H9 (cell line): ENCODE results near the gene FUT2. TPM values are rescaled to one million over a fixed set of nuclear protein-coding genes. Genes with fewer than 3 reads are reported as not detected.
"Not testable (repeated sequence)": the region's sequence is repeated elsewhere in the genome, so short reads cannot be mapped to it uniquely, and the experiment has no call there.

Experiments used
- DNase-seq: peaks from one replicate; pipeline ENCODE4 v3.0.0-alpha.2; 2017
- H2AFZ ChIP-seq: one replicate; pipeline ENCODE4 v1.6.1; 2013; ENCODE audit warnings: mild to moderate bottlenecking, low read length, control low read depth, moderate library complexity
- H2AK5ac ChIP-seq: 2 replicates; pipeline ENCODE4 v1.6.1; 2013; ENCODE audit warnings: low read length, control low read depth, mixed read lengths; ENCODE audit not compliant: insufficient read length
- H2BK120ac ChIP-seq: one replicate; pipeline ENCODE4 v1.6.1; 2013; ENCODE audit warnings: low read depth, mild to moderate bottlenecking, low read length, control low read depth, inconsistent platforms; ENCODE audit not compliant: poor library complexity, severe bottlenecking
- H2BK12ac ChIP-seq: 2 replicates; pipeline ENCODE4 v1.6.1; 2013; ENCODE audit warnings: low read length, control low read depth, mixed read lengths, low read depth; ENCODE audit not compliant: insufficient read length
- H2BK15ac ChIP-seq: 2 replicates; pipeline ENCODE4 v1.6.1; 2013; ENCODE audit warnings: low read depth, low read length, control low read depth
- H2BK20ac ChIP-seq: one replicate; pipeline ENCODE4 v1.6.1; 2013; ENCODE audit warnings: low read depth, mild to moderate bottlenecking, low read length, control low read depth, inconsistent platforms; ENCODE audit not compliant: poor library complexity, severe bottlenecking
- H2BK5ac ChIP-seq: 2 replicates; pipeline ENCODE4 v1.6.1; 2013; ENCODE audit warnings: low read length, control low read depth, mixed read lengths; ENCODE audit not compliant: insufficient read length
- H3K14ac ChIP-seq: 2 replicates; pipeline ENCODE4 v1.6.1; 2013; ENCODE audit warnings: low read length, control low read depth; ENCODE audit not compliant: insufficient read depth
- H3K18ac ChIP-seq: 2 replicates; pipeline ENCODE4 v1.6.1; 2013; ENCODE audit warnings: low read depth, mild to moderate bottlenecking, mixed read lengths, low read length, control low read depth; ENCODE audit not compliant: insufficient read length
- H3K23ac ChIP-seq: 2 replicates; pipeline ENCODE4 v1.6.1; 2013; ENCODE audit warnings: low read length, control low read depth, mixed read lengths, low read depth; ENCODE audit not compliant: insufficient read length
- H3K23me2 ChIP-seq: 2 replicates; pipeline ENCODE4 v1.6.1; 2013; ENCODE audit warnings: low read depth, mild to moderate bottlenecking, mixed read lengths, low read length, control low read depth; ENCODE audit not compliant: insufficient read length, poor library complexity, severe bottlenecking
- H3K27ac ChIP-seq: 2 replicates; pipeline ENCODE4 v1.5.1; 2013; ENCODE audit warnings: low read length, control low read depth, mixed read lengths, low read depth; ENCODE audit not compliant: insufficient read length
- H3K27me3 ChIP-seq: 2 replicates; pipeline ENCODE4 v1.6.1; 2013; ENCODE audit warnings: low read length, control low read depth, inconsistent platforms; ENCODE audit not compliant: insufficient read depth
- H3K4ac ChIP-seq: 2 replicates; pipeline ENCODE4 v1.6.1; 2013; ENCODE audit warnings: low read depth, mild to moderate bottlenecking, control low read depth, inconsistent platforms, low read length, moderate library complexity
- H3K4me1 ChIP-seq: 2 replicates; pipeline ENCODE4 v1.6.1; 2013; ENCODE audit warnings: low read length, control low read depth, inconsistent platforms; ENCODE audit not compliant: insufficient read depth
- H3K4me2 ChIP-seq: 2 replicates; pipeline ENCODE4 v1.6.1; 2013; ENCODE audit warnings: low read length, control low read depth, mixed read lengths; ENCODE audit not compliant: insufficient read length, insufficient read depth
- H3K56ac ChIP-seq: 2 replicates; pipeline ENCODE4 v1.6.1; 2013; ENCODE audit warnings: low read depth, mild to moderate bottlenecking, mixed read lengths, low read length, control low read depth; ENCODE audit not compliant: insufficient read length
- H3K79me1 ChIP-seq: 2 replicates; pipeline ENCODE4 v1.6.1; 2013; ENCODE audit warnings: low read depth, mild to moderate bottlenecking, moderate library complexity, low read length, control low read depth, inconsistent platforms; ENCODE audit not compliant: insufficient read depth, poor library complexity, severe bottlenecking
- H3K79me2 ChIP-seq: 2 replicates; pipeline ENCODE4 v1.6.1; 2013; ENCODE audit warnings: low read length, control low read depth, inconsistent platforms; ENCODE audit not compliant: insufficient read depth
- H3K9ac ChIP-seq: 2 replicates; pipeline ENCODE4 v1.6.1; 2013; ENCODE audit warnings: low read length, control low read depth, mixed read lengths; ENCODE audit not compliant: insufficient read length; ENCODE audit errors: extremely low read depth
- H3K9me3 ChIP-seq: one replicate; pipeline ENCODE4 v1.6.1; 2013; ENCODE audit warnings: low read depth, low read length, inconsistent platforms; ENCODE audit not compliant: control insufficient read depth
- H3T11ph ChIP-seq: one replicate; pipeline ENCODE4 v1.6.1; 2013; ENCODE audit warnings: mild to moderate bottlenecking, low read length, control low read depth, inconsistent platforms
- H4K20me1 ChIP-seq: one replicate; pipeline ENCODE4 v1.6.1; 2013; ENCODE audit not compliant: control insufficient read depth, insufficient read length, insufficient read depth
- H4K5ac ChIP-seq: 2 replicates; pipeline ENCODE4 v1.6.1; 2013; ENCODE audit warnings: low read depth, mild to moderate bottlenecking, mixed read lengths, low read length, control low read depth; ENCODE audit not compliant: insufficient read length
- H4K8ac ChIP-seq: replicated peaks from 2 replicates; pipeline ENCODE4 v1.6.1; 2013; ENCODE audit warnings: low read length, control low read depth, mixed read lengths, low read depth; ENCODE audit not compliant: insufficient read length
- H4K91ac ChIP-seq: 2 replicates; pipeline ENCODE4 v1.6.1; 2013; ENCODE audit warnings: low read depth, mild to moderate bottlenecking, moderate library complexity, mixed read lengths, low read length, control low read depth; ENCODE audit not compliant: insufficient read length
- H3K27ac Mint-ChIP-seq, 3 experiments: 2 replicates in 2 of 3; 3 replicates in 1 of 3; pipeline ENCODE4 v1.8.0; 2020 to 2021; ENCODE audit warnings: mixed read lengths in 3 of 3, mild to moderate bottlenecking in 1 of 3, moderate library complexity in 1 of 3
- H3K27me3 Mint-ChIP-seq: 2 replicates; pipeline ENCODE4 v1.8.0; 2021; ENCODE audit warnings: low read depth, mild to moderate bottlenecking, moderate library complexity, mixed read lengths
- H3K36me3 Mint-ChIP-seq, 3 experiments: 2 replicates in 2 of 3; 3 replicates in 1 of 3; pipeline ENCODE4 v1.8.0; 2020 to 2021; ENCODE audit warnings: low read depth in 3 of 3, mixed read lengths in 3 of 3; ENCODE audit not compliant: insufficient read depth in 1 of 3
- H3K4me1 Mint-ChIP-seq, 2 experiments: 2 replicates each; pipeline ENCODE4 v1.8.0; 2020; ENCODE audit warnings: mixed read lengths in 2 of 2
- H3K4me3 Mint-ChIP-seq, 2 experiments: 2 replicates in 1 of 2; 3 replicates in 1 of 2; pipeline ENCODE4 v1.8.0; 2020 to 2021; ENCODE audit warnings: mild to moderate bottlenecking in 2 of 2, mixed read lengths in 2 of 2, moderate library complexity in 1 of 2
- H3K9me3 Mint-ChIP-seq, 2 experiments: 2 replicates in 1 of 2; 3 replicates in 1 of 2; pipeline ENCODE4 v1.8.0; 2020; ENCODE audit warnings: mild to moderate bottlenecking in 2 of 2, mixed read lengths in 2 of 2, moderate library complexity in 1 of 2
- CTCF ChIP-seq: fragments of 200-600 bp; sonication (generic); conservative IDR thresholded peaks from 3 replicates; pipeline ENCODE4 v1.8.0; 2021; ENCODE audit warnings: antibody characterized with exemption, mild to moderate bottlenecking
- WGBS: extraction: QIAGEN DNeasy Blood & Tissue Kit; methylation state at CpG from one replicate; pipeline ENCODE4 v1.1.7; 2013; ENCODE audit warnings: missing lambda C conversion rate, low lambda C conversion rate, mixed read lengths; ENCODE audit not compliant: insufficient read length; ENCODE audit errors: extremely low coverage; 5-methylcytosine and 5-hydroxymethylcytosine counted together
- total RNA-seq: library from RNA; stranded (reverse); gene quantifications from 2 replicates; pipeline ENCODE4 v1.2.1, GENCODE V29; 2021

FUT2 gene
- total RNA-seq, 1 experiment from 2014 or later: 11.4 TPM

- H3K79me1 ChIP-seq: no peaks in the 10 kb centered on the region
- H3K18ac ChIP-seq: no peak overlapping the region
- TF ChIP-seq CTCF: no peak
- H2BK120ac ChIP-seq: no peak overlapping the region
- no peaks in the 10 kb centered on the region for H4K20me1 ChIP-seq
- no peaks in the 10 kb centered on the region for H3K79me2 ChIP-seq
- no peaks in the 10 kb centered on the region for H3K4me1 ChIP-seq
- Mint-ChIP-seq H3K27me3 (peaks cover 3% of the 10 kb centered on the region), H3K36me3 (no peaks in the 10 kb centered on the region; a peak in 1 of 7 replicates), H3K4me3 (no peak overlapping the region), H3K4me1 (peaks cover 4 to 7% of the 10 kb centered on the region in 2 experiments), H3K27ac (no peak overlapping the region), H3K9me3 (peaks cover 0 to under 1% of the 10 kb centered on the region in 2 experiments; a peak in 1 of 5 replicates)
- H4K91ac ChIP-seq: no peak overlapping the region
- H3K27ac ChIP-seq: no peak overlapping the region
- no CpG with 5 or more reads among the region's 7 CpGs for WGBS
- no peak for DNase-seq
- no peak overlapping the region for H3K9ac ChIP-seq
- no peaks in the 10 kb centered on the region for H3K27me3 ChIP-seq
- H3K9me3 ChIP-seq: no peaks in the 10 kb centered on the region
- no peak overlapping the region for H2AFZ ChIP-seq
- no peak overlapping the region for H3K4ac ChIP-seq
- H2BK15ac ChIP-seq: no peak overlapping the region
- H3K4me2 ChIP-seq: no peak overlapping the region
- H2BK5ac ChIP-seq: no peak overlapping the region
- no peak overlapping the region for H3K23ac ChIP-seq
- H4K5ac ChIP-seq: no peak overlapping the region
- H3K23me2 ChIP-seq: no peaks in the 10 kb centered on the region
- no peak overlapping the region for H3T11ph ChIP-seq
- H2BK20ac ChIP-seq: no peak overlapping the region
- no peak overlapping the region for H2BK12ac ChIP-seq
- no peak overlapping the region for H3K14ac ChIP-seq
- no peak overlapping the region for H3K56ac ChIP-seq
- H2AK5ac ChIP-seq: no peak overlapping the region
- H4K8ac ChIP-seq: no peak overlapping the region
These were observed 6.3 kb upstream of the FUT2 start for GRCh38 chr19:48689449-48689848.

DNA sequence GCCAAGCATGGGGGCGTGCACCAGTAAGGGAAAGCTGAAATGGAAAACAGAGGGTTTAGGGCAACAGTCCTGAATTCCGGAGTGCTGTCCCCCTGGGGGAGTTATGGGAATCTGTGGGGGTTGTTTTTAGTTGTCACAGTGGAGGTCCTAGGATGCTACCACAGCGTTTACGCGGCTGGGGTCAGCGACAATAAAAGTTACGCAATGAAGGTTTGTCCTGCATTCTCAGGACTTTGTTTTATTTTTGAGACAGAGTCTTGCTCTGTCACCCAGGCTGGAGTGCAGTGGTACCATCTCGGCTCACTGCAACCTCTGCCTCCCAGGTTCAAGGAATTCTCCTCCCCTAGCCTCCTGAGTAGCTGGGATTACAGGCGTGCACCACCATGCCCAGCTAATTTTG, 2.1 kb upstream of the FUT2 start:
- not testable (repeated sequence) for H2BK5ac ChIP-seq, H4K5ac ChIP-seq, H2AFZ ChIP-seq, DNase-seq, H2BK15ac ChIP-seq, H3K56ac ChIP-seq, H2BK12ac ChIP-seq, H3T11ph ChIP-seq, H3K14ac ChIP-seq, H3K27me3 Mint-ChIP-seq, H3K27me3 ChIP-seq, H3K4me2 ChIP-seq, H3K9ac ChIP-seq, H3K36me3 Mint-ChIP-seq, H3K4ac ChIP-seq, H3K9me3 Mint-ChIP-seq, H3K23ac ChIP-seq, H4K91ac ChIP-seq, H3K9me3 ChIP-seq, H3K27ac ChIP-seq, H4K8ac ChIP-seq, H2AK5ac ChIP-seq, H3K4me3 Mint-ChIP-seq, H3K18ac ChIP-seq, H2BK20ac ChIP-seq, H3K4me1 ChIP-seq, H2BK120ac ChIP-seq, H4K20me1 ChIP-seq, H3K79me1 ChIP-seq, H3K79me2 ChIP-seq, H3K27ac Mint-ChIP-seq
- peaks cover 9 to 13% of the 10 kb centered on the region in 2 experiments for H3K4me1 Mint-ChIP-seq
- peaks cover 14% of the 10 kb centered on the region for H3K23me2 ChIP-seq
- no CpG with 5 or more reads among the region's 9 CpGs for WGBS
